Liver (tissue), 9 donors: Measurements from ENCODE around the gene ACP4. TPM values are rescaled to one million over a fixed set of nuclear protein-coding genes. Genes with fewer than 3 reads are reported as not detected.

Source experiments
- DNase-seq: peaks from one replicate; pipeline ENCODE4 v3.0.0-alpha.2; 2017; ENCODE audit warnings: low spot score
- H3K27ac ChIP-seq, 2 donors: one replicate each; pipeline ENCODE4 v1.7.0; 2013; ENCODE audit warnings: inconsistent platforms in 2 of 2, low read length in 2 of 2, control low read depth in 1 of 2, low read depth in 1 of 2, mild to moderate bottlenecking in 1 of 2
- H3K27me3 ChIP-seq, 4 donors: one replicate each; pipeline versions ENCODE4 v1.6.1 to v1.7.0; 2013; ENCODE audit warnings: low read length in 3 of 4, inconsistent platforms in 1 of 4, mild to moderate bottlenecking in 1 of 4, moderate library complexity in 1 of 4; ENCODE audit not compliant: control insufficient read depth in 4 of 4, insufficient read depth in 4 of 4
- H3K36me3 ChIP-seq, 4 donors: one replicate each; pipeline versions ENCODE4 v1.6.1 to v1.7.0; 2013; ENCODE audit warnings: low read length in 3 of 4, mild to moderate bottlenecking in 3 of 4, low read depth in 1 of 4, moderate library complexity in 1 of 4; ENCODE audit not compliant: control insufficient read depth in 4 of 4, insufficient read depth in 3 of 4
- H3K4me1 ChIP-seq, 4 donors: one replicate each; pipeline versions ENCODE4 v1.6.1 to v1.7.0; 2013; ENCODE audit warnings: low read length in 3 of 4, mild to moderate bottlenecking in 3 of 4, moderate library complexity in 1 of 4; ENCODE audit not compliant: control insufficient read depth in 4 of 4, insufficient read depth in 4 of 4
- H3K4me3 ChIP-seq, 3 donors: one replicate each; pipeline versions ENCODE4 v1.6.1 to v1.7.0; 2013; ENCODE audit warnings: low read length in 3 of 3, control low read depth in 1 of 3, low read depth in 1 of 3, mild to moderate bottlenecking in 1 of 3
- H3K9ac ChIP-seq, 2 donors: one replicate each; pipeline ENCODE4 v1.7.0; 2013; ENCODE audit warnings: low read length in 2 of 2, mild to moderate bottlenecking in 2 of 2, moderate library complexity in 2 of 2, control low read depth in 1 of 2, low read depth in 1 of 2
- H3K9me3 ChIP-seq, 4 donors: one replicate each; pipeline versions ENCODE4 v1.6.1 to v1.7.0; 2013; ENCODE audit warnings: low read length in 3 of 4; ENCODE audit not compliant: control insufficient read depth in 4 of 4
- EGR1 ChIP-seq, 2 donors: IDR thresholded peaks; 2 replicates each; pipeline ENCODE4 v1.6.1; 2016 to 2018; ENCODE audit warnings: antibody characterized with exemption in 2 of 2, low read depth in 2 of 2
- FOXA1 ChIP-seq: IDR thresholded peaks from 2 replicates; pipeline ENCODE4 v1.6.1; 2016; ENCODE audit warnings: antibody characterized with exemption
- FOXA2 ChIP-seq: IDR thresholded peaks from 2 replicates; pipeline ENCODE4 v1.6.1; 2016; ENCODE audit warnings: antibody characterized with exemption
- GABPA ChIP-seq, 2 donors: IDR thresholded peaks in 1 of 2; conservative IDR thresholded peaks in 1 of 2; 2 replicates each; pipeline ENCODE4 v1.6.1; 2016; ENCODE audit warnings: antibody characterized with exemption in 2 of 2, mild to moderate bottlenecking in 1 of 2, moderate library complexity in 1 of 2
- HNF4A ChIP-seq, 2 donors: conservative IDR thresholded peaks; 2 replicates each; pipeline ENCODE4 v1.6.1; 2016; ENCODE audit warnings: antibody characterized with exemption in 2 of 2, mild to moderate bottlenecking in 2 of 2
- HNF4G ChIP-seq: IDR thresholded peaks from 2 replicates; pipeline ENCODE4 v1.6.1; 2016; ENCODE audit warnings: antibody characterized with exemption
- JUND ChIP-seq, 2 donors: IDR thresholded peaks; 2 replicates each; pipeline ENCODE4 v1.6.1; 2016; ENCODE audit warnings: antibody characterized with exemption in 2 of 2
- MAX ChIP-seq: IDR thresholded peaks from 2 replicates; pipeline ENCODE4 v1.6.1; 2016; ENCODE audit warnings: antibody characterized with exemption
- NR2F2 ChIP-seq: IDR thresholded peaks from 2 replicates; pipeline ENCODE4 v1.6.1; 2016; ENCODE audit warnings: antibody characterized with exemption
- RAD21 ChIP-seq, 2 donors: IDR thresholded peaks; 2 replicates each; pipeline ENCODE4 v1.6.1; 2016; ENCODE audit warnings: antibody characterized with exemption in 2 of 2, mild to moderate bottlenecking in 2 of 2
- RXRA ChIP-seq, 2 donors: IDR thresholded peaks; 2 replicates each; pipeline ENCODE4 v1.6.1; 2017 to 2018; ENCODE audit warnings: antibody characterized with exemption in 2 of 2, mild to moderate bottlenecking in 1 of 2
- SP1 ChIP-seq: IDR thresholded peaks from 2 replicates; pipeline ENCODE4 v1.6.1; 2018; ENCODE audit warnings: antibody characterized with exemption, mild to moderate bottlenecking
- TAF1 ChIP-seq: conservative IDR thresholded peaks from 2 replicates; pipeline ENCODE4 v1.6.1; 2016; ENCODE audit warnings: antibody characterized with exemption, mild to moderate bottlenecking
- YY1 ChIP-seq: IDR thresholded peaks from 2 replicates; pipeline ENCODE4 v1.6.1; 2016; ENCODE audit warnings: antibody characterized with exemption, mild to moderate bottlenecking
- WGBS: extraction: QIAGEN DNeasy Blood & Tissue Kit; methylation state at CpG from one replicate; pipeline ENCODE4 v1.1.7; 2013; 5-methylcytosine and 5-hydroxymethylcytosine counted together
- polyA plus RNA-seq, 2 donors: library from polyadenylated mRNA; stranded (reverse) in 1 of 2; unstranded in 1 of 2; fragments of 200-250 nt in 1 of 2; fragments of >200 nt in 1 of 2; fragmentation: Nextera tagmentation in 1 of 2; extraction: Ambion mirVana in 1 of 2; gene quantifications; one replicate each; pipeline versions ENCODE4 v1.2.1 to v1.2.3, GENCODE V29; 2013 to 2015
- total RNA-seq, 2 donors: library from RNA; depleted of rRNA; stranded (reverse); fragments of >200 nt; gene quantifications; one replicate each; pipeline ENCODE4 v1.2.3, GENCODE V29; 2014
- TF ChIP-seq, protein P1 (sequence below): IDR thresholded peaks from 2 replicates; pipeline ENCODE4 v1.6.1; 2016; ENCODE audit warnings: antibody characterized with exemption, mild to moderate bottlenecking
- TF ChIP-seq, protein P2 (sequence below): IDR thresholded peaks from 2 replicates; pipeline ENCODE4 v1.6.1; 2016; ENCODE audit warnings: antibody characterized with exemption
- TF ChIP-seq, protein P3 (sequence below): IDR thresholded peaks from 2 replicates; pipeline ENCODE4 v1.6.1; 2016; ENCODE audit warnings: antibody characterized with exemption
- donor health status: healthy.
- donor health status: healthy.
- donor health status: healthy.
- donor health status: healthy.
- donor health status: healthy.

Gene ACP4
- total and polyA plus RNA-seq, 4 donors: 0.06 to 0.19 TPM; not detected in 2

GRCh38 chr19:50776131-50776530 lies 14.1 kb upstream of the ACP4 start:
- Histone ChIP-seq H3K27me3 (peaks cover 0 to 11% (median 6%) of the 10 kb centered on the region in 4 donors), H3K36me3 (no peaks in the 10 kb centered on the region), H3K4me1 (no peaks in the 10 kb centered on the region), H3K4me3 (no peak overlapping the region), H3K27ac (no peak overlapping the region), H3K9ac (no peak overlapping the region), H3K9me3 (no peaks in the 10 kb centered on the region)
- WGBS: 71% methylated on average over 5 of the region's 5 CpGs
- TF ChIP-seq, protein P1, sequence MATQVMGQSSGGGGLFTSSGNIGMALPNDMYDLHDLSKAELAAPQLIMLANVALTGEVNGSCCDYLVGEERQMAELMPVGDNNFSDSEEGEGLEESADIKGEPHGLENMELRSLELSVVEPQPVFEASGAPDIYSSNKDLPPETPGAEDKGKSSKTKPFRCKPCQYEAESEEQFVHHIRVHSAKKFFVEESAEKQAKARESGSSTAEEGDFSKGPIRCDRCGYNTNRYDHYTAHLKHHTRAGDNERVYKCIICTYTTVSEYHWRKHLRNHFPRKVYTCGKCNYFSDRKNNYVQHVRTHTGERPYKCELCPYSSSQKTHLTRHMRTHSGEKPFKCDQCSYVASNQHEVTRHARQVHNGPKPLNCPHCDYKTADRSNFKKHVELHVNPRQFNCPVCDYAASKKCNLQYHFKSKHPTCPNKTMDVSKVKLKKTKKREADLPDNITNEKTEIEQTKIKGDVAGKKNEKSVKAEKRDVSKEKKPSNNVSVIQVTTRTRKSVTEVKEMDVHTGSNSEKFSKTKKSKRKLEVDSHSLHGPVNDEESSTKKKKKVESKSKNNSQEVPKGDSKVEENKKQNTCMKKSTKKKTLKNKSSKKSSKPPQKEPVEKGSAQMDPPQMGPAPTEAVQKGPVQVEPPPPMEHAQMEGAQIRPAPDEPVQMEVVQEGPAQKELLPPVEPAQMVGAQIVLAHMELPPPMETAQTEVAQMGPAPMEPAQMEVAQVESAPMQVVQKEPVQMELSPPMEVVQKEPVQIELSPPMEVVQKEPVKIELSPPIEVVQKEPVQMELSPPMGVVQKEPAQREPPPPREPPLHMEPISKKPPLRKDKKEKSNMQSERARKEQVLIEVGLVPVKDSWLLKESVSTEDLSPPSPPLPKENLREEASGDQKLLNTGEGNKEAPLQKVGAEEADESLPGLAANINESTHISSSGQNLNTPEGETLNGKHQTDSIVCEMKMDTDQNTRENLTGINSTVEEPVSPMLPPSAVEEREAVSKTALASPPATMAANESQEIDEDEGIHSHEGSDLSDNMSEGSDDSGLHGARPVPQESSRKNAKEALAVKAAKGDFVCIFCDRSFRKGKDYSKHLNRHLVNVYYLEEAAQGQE: no peak
- TF ChIP-seq FOXA2: no peak
- no peak for TF ChIP-seq MAX
- TF ChIP-seq EGR1 (IDR thresholded peaks at IDR 0.05; ENCODE audit: low read depth in 2 of 2): no peak
- TF ChIP-seq RAD21 (IDR thresholded peaks at IDR 0.05): no peak
- TF ChIP-seq HNF4G: no peak
- TF ChIP-seq JUND (IDR thresholded peaks at IDR 0.05): no peak
- TF ChIP-seq, protein P2, sequence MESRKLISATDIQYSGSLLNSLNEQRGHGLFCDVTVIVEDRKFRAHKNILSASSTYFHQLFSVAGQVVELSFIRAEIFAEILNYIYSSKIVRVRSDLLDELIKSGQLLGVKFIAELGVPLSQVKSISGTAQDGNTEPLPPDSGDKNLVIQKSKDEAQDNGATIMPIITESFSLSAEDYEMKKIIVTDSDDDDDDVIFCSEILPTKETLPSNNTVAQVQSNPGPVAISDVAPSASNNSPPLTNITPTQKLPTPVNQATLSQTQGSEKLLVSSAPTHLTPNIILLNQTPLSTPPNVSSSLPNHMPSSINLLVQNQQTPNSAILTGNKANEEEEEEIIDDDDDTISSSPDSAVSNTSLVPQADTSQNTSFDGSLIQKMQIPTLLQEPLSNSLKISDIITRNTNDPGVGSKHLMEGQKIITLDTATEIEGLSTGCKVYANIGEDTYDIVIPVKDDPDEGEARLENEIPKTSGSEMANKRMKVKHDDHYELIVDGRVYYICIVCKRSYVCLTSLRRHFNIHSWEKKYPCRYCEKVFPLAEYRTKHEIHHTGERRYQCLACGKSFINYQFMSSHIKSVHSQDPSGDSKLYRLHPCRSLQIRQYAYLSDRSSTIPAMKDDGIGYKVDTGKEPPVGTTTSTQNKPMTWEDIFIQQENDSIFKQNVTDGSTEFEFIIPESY: no peak
- TF ChIP-seq HNF4A (conservative IDR thresholded peaks at IDR 0.05): no peak
- no peak for TF ChIP-seq NR2F2
- TF ChIP-seq TAF1: no peak
- TF ChIP-seq, protein P3, sequence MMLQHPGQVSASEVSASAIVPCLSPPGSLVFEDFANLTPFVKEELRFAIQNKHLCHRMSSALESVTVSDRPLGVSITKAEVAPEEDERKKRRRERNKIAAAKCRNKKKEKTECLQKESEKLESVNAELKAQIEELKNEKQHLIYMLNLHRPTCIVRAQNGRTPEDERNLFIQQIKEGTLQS: no peak
- no peak for TF ChIP-seq GABPA (IDR thresholded peaks at IDR 0.05 in 1 of 2, conservative IDR thresholded peaks at IDR 0.05 in 1 of 2)
- TF ChIP-seq YY1: no peak
- no peak for TF ChIP-seq FOXA1
- no peak for TF ChIP-seq RXRA (IDR thresholded peaks at IDR 0.05)
- DNase-seq: no peak

- H3K9me3 ChIP-seq: no peaks in the 10 kb centered on the region
- H3K27ac ChIP-seq: no peak overlapping the region
- DNase-seq: no peak
- no peaks in the 10 kb centered on the region for H3K36me3 ChIP-seq
- no peak overlapping the region for H3K9ac ChIP-seq
- 37% methylated on average over 4 of the region's 4 CpGs for WGBS
- no peak overlapping the region for H3K4me3 ChIP-seq
- H3K4me1 ChIP-seq: no peaks in the 10 kb centered on the region
- peaks cover 0 to 11% (median 6%) of the 10 kb centered on the region in 4 donors for H3K27me3 ChIP-seq
- TF ChIP-seq SP1 (no peak), HNF4G (no peak), NR2F2 (no peak), TAF1 (no peak), FOXA1 (no peak), HNF4A (conservative IDR thresholded peaks at IDR 0.05) (no peak), GABPA (IDR thresholded peaks at IDR 0.05 in 1 of 2, conservative IDR thresholded peaks at IDR 0.05 in 1 of 2) (no peak), RXRA (IDR thresholded peaks at IDR 0.05) (no peak), YY1 (no peak), MAX (no peak), FOXA2 (no peak), RAD21 (IDR thresholded peaks at IDR 0.05) (no peak)
- TF ChIP-seq, protein P2: no peak
- TF ChIP-seq, protein P1: no peak
- TF ChIP-seq, protein P3: no peak
These were observed 13.0 kb upstream of the ACP4 start for GRCh38 chr19:50777261-50777660.
